Left lung (tissue), 10 donors: ENCODE measurements around the gene DEPDC5. TPM values are rescaled to one million over a fixed set of nuclear protein-coding genes. Genes with fewer than 3 reads are reported as not detected.
"Not testable (repeated sequence)": the region's sequence is repeated elsewhere in the genome, so short reads cannot be mapped to it uniquely, and the experiment has no call there.

Experiments
- ATAC-seq: fragments of 200-7000 bp; cut with Tn5 transposase; one replicate; pipeline ENCODE4 v1.9.1; 2020; ENCODE audit warnings: moderate library complexity
- DNase-seq, 4 donors: peaks; one replicate each; pipeline ENCODE4 v3.0.0-alpha.2; 2013 to 2020
- H3K27ac ChIP-seq, 2 donors: fragments of 200-600 bp; sonication (generic) in 1 of 2; one replicate each; pipeline versions ENCODE4 v1.5.0 to v1.8.0; 2020 to 2021
- H3K27me3 ChIP-seq, 2 donors: fragments of 200-600 bp; sonication (generic) in 1 of 2; one replicate each; pipeline versions ENCODE4 v1.5.0 to v1.8.0; 2020 to 2021
- H3K36me3 ChIP-seq, 2 donors: fragments of 200-600 bp; sonication (generic) in 1 of 2; one replicate each; pipeline versions ENCODE4 v1.5.0 to v1.8.0; 2020 to 2021
- H3K4me1 ChIP-seq, 2 donors: fragments of 200-600 bp; one replicate each; pipeline ENCODE4 v1.8.0; 2021
- H3K4me3 ChIP-seq, 2 donors: fragments of 200-600 bp; sonication (generic) in 1 of 2; one replicate each; pipeline versions ENCODE4 v1.5.0 to v1.8.0; 2020 to 2021; ENCODE audit warnings: mild to moderate bottlenecking in 1 of 2
- H3K9me3 ChIP-seq, 2 donors: fragments of 200-600 bp; sonication (generic) in 1 of 2; one replicate each; pipeline versions ENCODE4 v1.5.0 to v1.8.0; 2020 to 2021
- intact Hi-C, 2 donors: fragments of 100-400 bp; cut with DNase I; formaldehyde crosslinking; loops; one replicate each; pipeline versions ENCODE4 v1.11.2 to v1.14.2; 2022
- polyA plus RNA-seq, 6 donors: library from polyadenylated mRNA; unstranded; fragments of 120-200 nt; gene quantifications; one replicate each; pipeline ENCODE4 v1.2.1, GENCODE V29; 2013; ENCODE audit not compliant: insufficient read length in 6 of 6
- total RNA-seq, 2 donors: library from RNA; stranded (reverse); fragmentation: NEBNext Ultra II Directional; extraction: Animal tissue kit (Norgen Biotek cat#: 25700); gene quantifications; one replicate each; pipeline ENCODE4 v1.2.1, GENCODE V29; 2021
- TF ChIP-seq, protein P1 (sequence below), 2 donors: fragments of 200-600 bp; sonication (generic) in 1 of 2; IDR thresholded peaks; one replicate each; pipeline versions ENCODE4 v1.5.0 to v1.8.0; 2021; ENCODE audit warnings: antibody characterized with exemption in 2 of 2
- donor health status: DM: no; HTN: yes; CAD: no.
- donor health status: DM: no; HTN: no; CAD: no.

Gene DEPDC5
- total and polyA plus RNA-seq, 8 donors, result 14.9 to 31.1 (median 18.0) TPM

- DNase-seq, result peak in 1 of 4 donors; percentile 44
- TF ChIP-seq, protein P1, sequence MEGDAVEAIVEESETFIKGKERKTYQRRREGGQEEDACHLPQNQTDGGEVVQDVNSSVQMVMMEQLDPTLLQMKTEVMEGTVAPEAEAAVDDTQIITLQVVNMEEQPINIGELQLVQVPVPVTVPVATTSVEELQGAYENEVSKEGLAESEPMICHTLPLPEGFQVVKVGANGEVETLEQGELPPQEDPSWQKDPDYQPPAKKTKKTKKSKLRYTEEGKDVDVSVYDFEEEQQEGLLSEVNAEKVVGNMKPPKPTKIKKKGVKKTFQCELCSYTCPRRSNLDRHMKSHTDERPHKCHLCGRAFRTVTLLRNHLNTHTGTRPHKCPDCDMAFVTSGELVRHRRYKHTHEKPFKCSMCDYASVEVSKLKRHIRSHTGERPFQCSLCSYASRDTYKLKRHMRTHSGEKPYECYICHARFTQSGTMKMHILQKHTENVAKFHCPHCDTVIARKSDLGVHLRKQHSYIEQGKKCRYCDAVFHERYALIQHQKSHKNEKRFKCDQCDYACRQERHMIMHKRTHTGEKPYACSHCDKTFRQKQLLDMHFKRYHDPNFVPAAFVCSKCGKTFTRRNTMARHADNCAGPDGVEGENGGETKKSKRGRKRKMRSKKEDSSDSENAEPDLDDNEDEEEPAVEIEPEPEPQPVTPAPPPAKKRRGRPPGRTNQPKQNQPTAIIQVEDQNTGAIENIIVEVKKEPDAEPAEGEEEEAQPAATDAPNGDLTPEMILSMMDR (IDR thresholded peaks at IDR 0.05), result no peak
- H3K36me3 ChIP-seq, result peaks cover 0 to 34% of the 10 kb centered on the region in 2 donors
- peak; percentile 88 for ATAC-seq
- peaks cover 4 to 43% of the 10 kb centered on the region in 2 donors for H3K4me1 ChIP-seq
- H3K9me3 ChIP-seq, result no peaks in the 10 kb centered on the region
- no peaks in the 10 kb centered on the region for H3K27me3 ChIP-seq
- intact Hi-C loops, result no loop called here
- peak overlapping the region in 1 of 2 donors; percentile 63 for H3K27ac ChIP-seq
- H3K4me3 ChIP-seq, result no peak overlapping the region
Observed at GRCh38 chr22:31739795-31740201, 14.0 kb upstream of the DEPDC5 start.

DNA sequence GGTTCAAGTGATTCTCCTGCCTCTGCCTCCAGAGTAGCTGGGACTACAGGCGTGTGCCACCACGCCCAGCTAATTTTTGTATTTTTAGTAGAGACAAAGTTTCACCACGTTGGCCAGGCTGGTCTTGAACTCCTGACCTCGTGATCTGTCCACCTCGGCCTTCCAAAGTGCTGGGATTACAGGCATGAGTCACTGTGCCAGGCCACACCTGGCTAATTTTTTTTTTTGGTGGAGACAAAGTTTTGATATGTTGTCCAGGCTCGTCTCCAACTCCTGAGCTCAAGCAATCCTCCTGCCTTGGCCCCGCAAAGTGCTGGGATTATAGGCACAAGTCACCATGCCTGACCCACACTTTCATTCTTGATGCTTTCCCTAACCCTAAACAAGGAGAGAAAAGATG, 13.5 kb upstream of the DEPDC5 start:
- ATAC-seq, intact Hi-C loops: not testable (repeated sequence)
- H3K27ac ChIP-seq, result peak overlapping the region in 1 of 2 donors; percentile 63

DNA sequence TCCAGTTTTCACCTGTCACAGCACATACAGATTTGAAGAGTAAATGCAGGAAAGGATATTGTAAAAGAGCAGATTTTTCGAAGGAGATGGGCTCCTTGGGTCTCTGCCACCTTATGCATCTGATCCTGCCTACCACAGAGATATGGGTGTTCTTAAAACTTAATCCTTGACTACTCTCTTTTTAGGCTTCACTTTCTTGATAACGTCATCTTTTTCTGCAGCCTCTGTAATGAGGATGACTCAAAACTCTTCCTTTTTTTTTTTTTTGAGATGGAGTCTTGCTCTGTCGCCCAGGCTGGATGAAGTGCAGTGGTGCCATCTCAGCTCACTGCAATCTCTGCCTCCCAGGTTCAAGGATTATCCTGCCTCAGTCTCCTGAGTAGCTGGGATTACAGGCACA, 11.7 kb upstream of the DEPDC5 start:
- intact Hi-C loops, result no loop called here
- Histone ChIP-seq H3K4me3 (no peak overlapping the region), H3K9me3 (no peaks in the 10 kb centered on the region), H3K27ac (no peak overlapping the region), H3K27me3 (no peaks in the 10 kb centered on the region), H3K36me3 (peaks cover 0 to 24% of the 10 kb centered on the region in 2 donors), H3K4me1 (peaks cover 4 to 61% of the 10 kb centered on the region in 2 donors)
- DNase-seq (no peak), ATAC-seq (no peak)
- TF ChIP-seq, protein P1 (IDR thresholded peaks at IDR 0.05), result no peak

More for the DNA sequence above, 13.5 kb upstream of the DEPDC5 start:
- not testable (repeated sequence) for H3K4me3 ChIP-seq, H3K9me3 ChIP-seq, DNase-seq, H3K27me3 ChIP-seq
- H3K4me1 ChIP-seq, result peaks cover 4 to 48% of the 10 kb centered on the region in 2 donors
- peaks cover 0 to 32% of the 10 kb centered on the region in 2 donors for H3K36me3 ChIP-seq

GRCh38 chr22:31742682-31743081, 11.1 kb upstream of the DEPDC5 start:
- H3K36me3 ChIP-seq, result peaks cover 0 to 24% of the 10 kb centered on the region in 2 donors
- H3K4me1 ChIP-seq, result peaks cover 4 to 67% of the 10 kb centered on the region in 2 donors
- no peak for ATAC-seq
- H3K27ac ChIP-seq, result no peak overlapping the region
- no peak for DNase-seq
- H3K4me3 ChIP-seq, result no peak overlapping the region
- TF ChIP-seq, protein P1 (IDR thresholded peaks at IDR 0.05), result no peak
- no peaks in the 10 kb centered on the region for H3K9me3 ChIP-seq
- intact Hi-C loops, result no loop called here
- H3K27me3 ChIP-seq, result no peaks in the 10 kb centered on the region

- H3K27ac ChIP-seq, result no peak overlapping the region
Observed at GRCh38 chr22:31743871-31744270, 9.9 kb upstream of the DEPDC5 start.

More at GRCh38 chr22:31743871-31744270, 9.9 kb upstream of the DEPDC5 start:
- TF ChIP-seq, protein P1 (IDR thresholded peaks at IDR 0.05), result no peak
- Histone ChIP-seq H3K4me1 (peaks cover 13 to 75% of the 10 kb centered on the region in 2 donors), H3K4me3 (no peak overlapping the region), H3K27me3 (no peaks in the 10 kb centered on the region), H3K36me3 (peaks cover 0 to 12% of the 10 kb centered on the region in 2 donors), H3K9me3 (no peaks in the 10 kb centered on the region)
- intact Hi-C loops, result no loop called here
- ATAC-seq, result no peak
- DNase-seq, result no peak
